Spleen (tissue), 7 donors: Measurements from ENCODE around the gene AP1B1.

Experiments used
- POLR2A ChIP-seq, 3 donors: fragments of 450-650 bp; IDR thresholded peaks; one replicate each; pipeline ENCODE4 v1.5.1; 2017; ENCODE audit warnings: antibody characterized with exemption in 3 of 3, mild to moderate bottlenecking in 1 of 3
- TF ChIP-seq, protein P1 (sequence below), 11 experiments: fragments of 200-600 bp in 7 of 11; fragments of 450-650 bp in 4 of 11; sonication (generic) in 4 of 11; IDR thresholded peaks in 8 of 11; conservative IDR thresholded peaks in 3 of 11; 1 replicate in 7 of 11; 2 replicates in 4 of 11; pipeline versions ENCODE4 v1.4.0 to v1.8.0; 2016 to 2021; ENCODE audit warnings: antibody characterized with exemption in 11 of 11, inconsistent platforms in 4 of 11, mild to moderate bottlenecking in 1 of 11
- donor health status: DM: no; HTN: no; CAD: no; lungs with moderate emphysema.
- donor health status: DM: no; HTN: no; CAD: no.
- donor health status: DM: no; HTN: no; CAD: no.

DNA sequence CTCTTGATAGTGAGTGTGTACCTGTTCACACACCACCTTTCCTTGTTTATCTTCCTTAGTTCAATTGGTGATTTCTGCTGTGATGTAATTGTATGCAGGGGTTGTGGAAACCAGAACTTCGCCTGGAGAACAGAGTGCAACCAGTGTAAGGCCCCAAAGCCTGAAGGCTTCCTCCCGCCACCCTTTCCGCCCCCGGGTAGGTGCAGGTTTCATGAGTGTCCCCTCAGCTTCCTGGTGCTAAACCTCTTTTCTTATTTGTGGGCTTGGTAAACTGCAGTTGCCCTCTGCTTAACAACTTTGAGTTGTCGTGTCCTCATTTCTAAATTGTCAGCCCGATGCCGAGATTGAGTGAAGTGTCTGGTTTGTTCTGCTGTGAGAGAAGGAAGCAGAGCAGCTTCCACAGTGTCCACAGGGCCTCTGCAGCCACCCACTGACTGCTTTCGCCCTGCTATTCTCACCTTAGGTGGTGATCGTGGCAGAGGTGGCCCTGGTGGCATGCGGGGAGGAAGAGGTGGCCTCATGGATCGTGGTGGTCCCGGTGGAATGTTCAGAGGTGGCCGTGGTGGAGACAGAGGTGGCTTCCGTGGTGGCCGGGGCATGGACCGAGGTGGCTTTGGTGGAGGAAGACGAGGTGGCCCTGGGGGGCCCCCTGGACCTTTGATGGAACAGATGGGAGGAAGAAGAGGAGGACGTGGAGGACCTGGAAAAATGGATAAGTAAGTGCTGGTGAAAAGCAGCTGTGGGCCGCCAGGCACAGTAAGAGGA lies 89.1 kb downstream of the AP1B1 start:
- TF ChIP-seq, protein P1, sequence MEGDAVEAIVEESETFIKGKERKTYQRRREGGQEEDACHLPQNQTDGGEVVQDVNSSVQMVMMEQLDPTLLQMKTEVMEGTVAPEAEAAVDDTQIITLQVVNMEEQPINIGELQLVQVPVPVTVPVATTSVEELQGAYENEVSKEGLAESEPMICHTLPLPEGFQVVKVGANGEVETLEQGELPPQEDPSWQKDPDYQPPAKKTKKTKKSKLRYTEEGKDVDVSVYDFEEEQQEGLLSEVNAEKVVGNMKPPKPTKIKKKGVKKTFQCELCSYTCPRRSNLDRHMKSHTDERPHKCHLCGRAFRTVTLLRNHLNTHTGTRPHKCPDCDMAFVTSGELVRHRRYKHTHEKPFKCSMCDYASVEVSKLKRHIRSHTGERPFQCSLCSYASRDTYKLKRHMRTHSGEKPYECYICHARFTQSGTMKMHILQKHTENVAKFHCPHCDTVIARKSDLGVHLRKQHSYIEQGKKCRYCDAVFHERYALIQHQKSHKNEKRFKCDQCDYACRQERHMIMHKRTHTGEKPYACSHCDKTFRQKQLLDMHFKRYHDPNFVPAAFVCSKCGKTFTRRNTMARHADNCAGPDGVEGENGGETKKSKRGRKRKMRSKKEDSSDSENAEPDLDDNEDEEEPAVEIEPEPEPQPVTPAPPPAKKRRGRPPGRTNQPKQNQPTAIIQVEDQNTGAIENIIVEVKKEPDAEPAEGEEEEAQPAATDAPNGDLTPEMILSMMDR (IDR thresholded peaks at IDR 0.05 in 8 of 11, conservative IDR thresholded peaks at IDR 0.05 in 3 of 11) = no peak
- TF ChIP-seq POLR2A (IDR thresholded peaks at IDR 0.05) = no peak
